Kidney (tissue), 14 donors: Measurements from ENCODE around the gene SPDYE1. TPM values are rescaled to one million over a fixed set of nuclear protein-coding genes. Genes with fewer than 3 reads are reported as not detected.
"Not testable (repeated sequence)": the region's sequence is repeated elsewhere in the genome, so short reads cannot be mapped to it uniquely, and the experiment has no call there.

Experiments used
- DNase-seq, 5 donors: peaks; one replicate each; pipeline ENCODE4 v3.0.0-alpha.2; 2013 to 2020
- FAIRE-seq: peaks from 2 replicates; lab custom pipeline; 2012; peaks lifted over from hg19 to GRCh38; lab: Jason Lieb, UNC
- H3K27ac ChIP-seq, 2 donors: one replicate each; pipeline ENCODE4 v1.7.0; 2013; ENCODE audit warnings: low read depth in 2 of 2, low read length in 2 of 2, inconsistent platforms in 1 of 2
- H3K27me3 ChIP-seq: one replicate; pipeline ENCODE4 v1.7.1; 2013; ENCODE audit warnings: low read length, inconsistent platforms; ENCODE audit not compliant: control insufficient read depth, insufficient read depth
- H3K36me3 ChIP-seq, 3 donors: one replicate each; pipeline versions ENCODE4 v1.7.0 to v1.7.1; 2013; ENCODE audit warnings: low read length in 3 of 3, control low read depth in 1 of 3, inconsistent platforms in 1 of 3; ENCODE audit not compliant: insufficient read depth in 3 of 3, control insufficient read depth in 2 of 3
- H3K4me1 ChIP-seq, 3 donors: one replicate each; pipeline versions ENCODE4 v1.7.0 to v1.7.1; 2013; ENCODE audit warnings: low read length in 3 of 3, inconsistent platforms in 1 of 3, low read depth in 1 of 3; ENCODE audit not compliant: control insufficient read depth in 2 of 3, insufficient read depth in 2 of 3
- H3K4me3 ChIP-seq, 3 donors: one replicate each; pipeline versions ENCODE4 v1.7.0 to v1.8.1; 2013; ENCODE audit warnings: low read length in 3 of 3, control low read depth in 1 of 3, inconsistent platforms in 1 of 3
- H3K9ac ChIP-seq, 3 donors: one replicate each; pipeline versions ENCODE4 v1.7.0 to v1.7.1; 2013; ENCODE audit warnings: low read length in 3 of 3, control low read depth in 1 of 3, inconsistent platforms in 1 of 3
- H3K9me3 ChIP-seq, 3 donors: one replicate each; pipeline versions ENCODE4 v1.7.0 to v1.7.1; 2013; ENCODE audit warnings: low read length in 3 of 3, control low read depth in 1 of 3, inconsistent platforms in 1 of 3; ENCODE audit not compliant: control insufficient read depth in 2 of 3, insufficient read depth in 1 of 3
- intact Hi-C: fragments of 100-400 bp; cut with DNase I; formaldehyde crosslinking; loops from one replicate; pipeline ENCODE4 v1.11.1; 2022
- polyA plus RNA-seq: library from polyadenylated mRNA; stranded (reverse); fragments of 350-450 nt; fragmentation: Illumina TruSeq; extraction: RNeasy Lipid Tissue Mini Kit (QIAGEN cat#74804); gene quantifications from one replicate; pipeline ENCODE4 v1.2.3, GENCODE V29; 2014; ENCODE audit warnings: low read depth, low replicate concordance; ENCODE audit not compliant: insufficient read depth
- total RNA-seq: library from RNA; stranded (reverse); fragmentation: NEBNext Ultra II Directional; extraction: Animal tissue kit (Norgen Biotek cat#: 25700); gene quantifications from one replicate; pipeline ENCODE4 v1.2.1, GENCODE V29; 2021
- TF ChIP-seq, protein P1 (sequence below): IDR thresholded peaks from 3 replicates; pipeline ENCODE4 v1.5.1; 2012; ENCODE audit warnings: mild to moderate bottlenecking, moderate library complexity, borderline replicate concordance; ENCODE audit not compliant: insufficient read depth; ENCODE audit errors: extremely low read depth
- donor health status: control.
- donor health status: control.
- donor health status: control.
- donor health status: control.
- donor health status: control.
- donor health status: DM: yes; HTN: yes; CAD: no.
- donor health status: Normal renal cell carcinoma (clear cell type).

The SPDYE1 gene
- total and polyA plus RNA-seq, 2 donors from 2014 or later: not detected

DNA sequence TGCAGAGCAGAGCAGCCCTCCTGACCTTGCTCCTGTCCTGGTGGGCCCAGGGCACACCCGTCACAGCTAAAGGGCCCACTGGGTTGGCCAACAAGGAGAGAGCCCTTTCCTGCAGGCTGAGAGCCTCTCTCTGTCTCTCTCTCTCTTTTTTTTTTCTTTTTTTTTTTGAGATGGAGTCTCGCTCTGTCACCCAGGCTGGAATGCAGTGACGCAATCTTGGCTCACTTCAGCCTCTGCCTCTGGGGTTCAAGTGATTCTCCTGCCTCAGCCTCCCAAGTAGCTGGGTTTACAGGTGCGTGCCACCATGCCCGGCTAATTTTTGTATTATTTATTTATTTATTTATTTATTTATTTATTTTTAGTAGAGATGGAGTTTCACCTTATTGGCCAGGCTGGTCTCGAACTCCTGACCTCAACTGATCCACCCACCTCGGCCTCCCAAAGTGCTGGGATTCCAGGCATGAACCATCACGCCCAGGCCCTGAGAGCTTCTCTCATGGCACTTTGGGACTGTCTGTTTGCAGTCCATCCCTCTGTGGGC is 23.6 kb upstream of the SPDYE1 start:
- H3K27me3 ChIP-seq, H3K27ac ChIP-seq, H3K36me3 ChIP-seq, H3K4me1 ChIP-seq, H3K4me3 ChIP-seq, H3K9ac ChIP-seq, FAIRE-seq, H3K9me3 ChIP-seq, intact Hi-C loops, DNase-seq: not testable (repeated sequence)

GRCh38 chr7:43974725-43975482 is 22.8 kb upstream of the SPDYE1 start:
- peak in 1 of 5 donors; percentile 75 for DNase-seq
- intact Hi-C loops, FAIRE-seq, H3K27me3 ChIP-seq, H3K9ac ChIP-seq, H3K36me3 ChIP-seq, H3K4me3 ChIP-seq, H3K9me3 ChIP-seq, H3K27ac ChIP-seq, H3K4me1 ChIP-seq: not testable (repeated sequence)

GRCh38 chr7:43977525-43977924 is 20.2 kb upstream of the SPDYE1 start:
- Histone ChIP-seq H3K36me3 (no peaks in the 10 kb centered on the region), H3K27ac (no peak overlapping the region), H3K9me3 (no peaks in the 10 kb centered on the region), H3K27me3 (no peaks in the 10 kb centered on the region), H3K4me3 (no peak overlapping the region), H3K9ac (no peak overlapping the region), H3K4me1 (no peaks in the 10 kb centered on the region)
- TF ChIP-seq, protein P1, sequence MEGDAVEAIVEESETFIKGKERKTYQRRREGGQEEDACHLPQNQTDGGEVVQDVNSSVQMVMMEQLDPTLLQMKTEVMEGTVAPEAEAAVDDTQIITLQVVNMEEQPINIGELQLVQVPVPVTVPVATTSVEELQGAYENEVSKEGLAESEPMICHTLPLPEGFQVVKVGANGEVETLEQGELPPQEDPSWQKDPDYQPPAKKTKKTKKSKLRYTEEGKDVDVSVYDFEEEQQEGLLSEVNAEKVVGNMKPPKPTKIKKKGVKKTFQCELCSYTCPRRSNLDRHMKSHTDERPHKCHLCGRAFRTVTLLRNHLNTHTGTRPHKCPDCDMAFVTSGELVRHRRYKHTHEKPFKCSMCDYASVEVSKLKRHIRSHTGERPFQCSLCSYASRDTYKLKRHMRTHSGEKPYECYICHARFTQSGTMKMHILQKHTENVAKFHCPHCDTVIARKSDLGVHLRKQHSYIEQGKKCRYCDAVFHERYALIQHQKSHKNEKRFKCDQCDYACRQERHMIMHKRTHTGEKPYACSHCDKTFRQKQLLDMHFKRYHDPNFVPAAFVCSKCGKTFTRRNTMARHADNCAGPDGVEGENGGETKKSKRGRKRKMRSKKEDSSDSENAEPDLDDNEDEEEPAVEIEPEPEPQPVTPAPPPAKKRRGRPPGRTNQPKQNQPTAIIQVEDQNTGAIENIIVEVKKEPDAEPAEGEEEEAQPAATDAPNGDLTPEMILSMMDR: no peak
- DNase-seq: no peak
- intact Hi-C loops: no loop called here
- FAIRE-seq: no peak

DNA sequence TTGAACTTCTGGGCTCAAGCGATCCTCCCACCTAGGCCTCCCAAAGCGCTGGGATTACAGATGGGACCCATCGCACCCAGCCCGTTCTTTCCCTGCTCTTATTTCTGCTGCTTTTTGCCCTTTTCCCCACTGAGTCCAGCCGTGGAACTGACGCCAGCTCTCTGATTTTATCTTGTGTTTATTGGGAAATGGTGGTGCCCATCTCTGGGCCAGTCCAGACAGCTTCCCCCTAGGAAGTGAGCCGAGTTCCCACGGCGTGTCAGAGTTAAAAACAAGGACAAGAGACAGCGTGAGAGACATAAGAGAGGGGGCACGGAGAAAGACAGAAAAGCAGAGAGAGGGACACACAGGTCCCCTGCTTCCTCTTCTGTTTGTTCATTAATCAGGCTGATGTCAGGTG is 19.6 kb upstream of the SPDYE1 start:
- DNase-seq, intact Hi-C loops, H3K4me3 ChIP-seq, H3K27me3 ChIP-seq, H3K4me1 ChIP-seq, H3K27ac ChIP-seq, H3K9me3 ChIP-seq, H3K9ac ChIP-seq, FAIRE-seq, H3K36me3 ChIP-seq: not testable (repeated sequence)

DNA sequence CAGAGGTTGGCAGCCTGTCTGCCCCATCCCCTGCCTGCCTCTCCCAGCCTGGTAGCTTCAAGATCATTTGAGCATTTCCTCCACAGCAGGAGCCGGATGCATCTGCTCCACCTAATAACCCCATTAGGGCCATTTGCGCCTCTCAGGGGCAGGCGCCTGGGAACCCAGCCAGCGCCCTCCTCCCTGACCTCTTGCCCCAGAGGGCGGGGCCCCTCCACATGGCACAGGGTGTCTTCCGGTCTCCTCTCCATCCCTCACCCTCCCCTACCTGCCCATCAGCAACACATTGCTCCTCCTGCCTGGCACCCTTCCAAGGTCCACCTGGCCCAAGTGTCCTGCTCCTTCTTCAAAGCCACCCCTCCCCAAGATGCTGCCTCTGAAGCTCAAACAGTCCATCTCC is 14.8 kb upstream of the SPDYE1 start:
- DNase-seq, H3K36me3 ChIP-seq, H3K9me3 ChIP-seq, intact Hi-C loops, H3K4me3 ChIP-seq, H3K9ac ChIP-seq, FAIRE-seq, H3K4me1 ChIP-seq, H3K27me3 ChIP-seq, H3K27ac ChIP-seq: not testable (repeated sequence)

DNA sequence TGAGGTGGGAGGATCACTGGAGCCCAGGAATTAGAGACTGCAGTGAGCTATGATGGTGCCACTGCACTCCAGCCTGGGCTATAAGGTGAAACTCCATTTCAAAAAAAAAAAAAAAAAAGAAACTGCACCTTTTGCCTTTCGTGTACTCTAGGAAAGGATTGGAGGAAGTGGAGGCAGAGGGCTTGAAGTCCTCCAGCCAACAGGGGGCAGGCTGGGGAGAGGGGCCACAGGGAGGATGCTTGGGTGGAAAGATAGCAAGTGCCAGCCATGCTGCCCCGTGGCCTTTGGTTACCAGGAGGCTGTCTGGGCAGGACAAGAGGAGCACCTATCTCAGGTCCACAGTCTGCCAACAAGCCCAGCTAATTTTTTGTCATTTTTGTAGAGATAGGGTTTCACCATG is 14.0 kb upstream of the SPDYE1 start:
- H3K9ac ChIP-seq, H3K36me3 ChIP-seq, H3K4me3 ChIP-seq, H3K9me3 ChIP-seq, H3K27me3 ChIP-seq, H3K27ac ChIP-seq, FAIRE-seq, H3K4me1 ChIP-seq, DNase-seq, intact Hi-C loops: not testable (repeated sequence)
